K562 (cell line): ENCODE data around the gene API5. TPM values are rescaled to one million over a fixed set of nuclear protein-coding genes. Genes with fewer than 3 reads are reported as not detected.

Source experiments
- ADNP ChIP-seq: fragments of 200-800 bp; sonication (Bioruptor generic); IDR thresholded peaks from 2 replicates; pipeline ENCODE4 v1.6.1; 2016; ENCODE audit warnings: missing genetic modification characterization, missing compliant biosample characterization
- ARID1B ChIP-seq: fragments of 450-650 bp; IDR thresholded peaks from 2 replicates; pipeline ENCODE4 v1.6.1; 2016; ENCODE audit warnings: antibody characterized with exemption, mild to moderate bottlenecking, inconsistent platforms
- CBX2 ChIP-seq: fragments of 200-600 bp; sonication (generic); IDR thresholded peaks from one replicate; pipeline ENCODE4 v1.6.1; 2012; ENCODE audit warnings: mild to moderate bottlenecking, low read length, inconsistent platforms; ENCODE audit not compliant: insufficient read depth, poor library complexity, severe bottlenecking
- DIDO1 ChIP-seq: fragments of 450-650 bp; IDR thresholded peaks from 2 replicates; pipeline ENCODE4 v1.6.1; 2016; ENCODE audit warnings: low read depth, missing biosample characterization, missing genetic modification characterization
- ESRRB ChIP-seq: fragments of 250-450 bp; sonication (Bioruptor Pico); IDR thresholded peaks from 2 replicates; pipeline ENCODE4 v1.5.0; 2020; ENCODE audit warnings: mild to moderate bottlenecking, moderate library complexity, borderline replicate concordance
- FOXA3 ChIP-seq, 2 experiments: fragments of 450-650 bp in 1 of 2; sonication (generic) in 1 of 2; formaldehyde crosslinking; IDR thresholded peaks in 1 of 2; conservative IDR thresholded peaks in 1 of 2; 2 replicates each; pipeline versions ENCODE4 v1.4.0 to v1.8.0; 2020 to 2022; ENCODE audit warnings: mild to moderate bottlenecking in 2 of 2, missing genetic modification reagents in 1 of 2
- GATAD2A ChIP-seq: fragments of 450-650 bp; IDR thresholded peaks from 2 replicates; pipeline ENCODE4 v1.6.1; 2017
- HCFC1 ChIP-seq: IDR thresholded peaks from 2 replicates; pipeline ENCODE4 v1.6.1; 2012; ENCODE audit warnings: low read depth, low read length, improper control_type of control experiment
- HSF4 ChIP-seq: fragments of 250-450 bp; sonication (Bioruptor Pico); IDR thresholded peaks from 2 replicates; pipeline ENCODE4 v2.1.2; 2022; ENCODE audit warnings: mild to moderate bottlenecking, moderate library complexity, borderline replicate concordance
- KDM2B ChIP-seq: fragments of 250-450 bp; sonication (Bioruptor Pico); IDR thresholded peaks from 2 replicates; pipeline ENCODE4 v1.8.0; 2021; ENCODE audit warnings: mild to moderate bottlenecking, moderate library complexity
- KHSRP ChIP-seq: fragments of 450-650 bp; IDR thresholded peaks from 2 replicates; pipeline ENCODE4 v1.6.1; 2017
- KLF13 ChIP-seq: fragments of 450-650 bp; IDR thresholded peaks from 2 replicates; pipeline ENCODE4 v1.6.1; 2016; ENCODE audit warnings: missing genetic modification characterization, low read depth, mild to moderate bottlenecking, missing compliant biosample characterization, moderate library complexity, borderline replicate concordance
- L3MBTL2 ChIP-seq: fragments of 450-650 bp; IDR thresholded peaks from 2 replicates; pipeline ENCODE4 v1.6.1; 2016; ENCODE audit warnings: mild to moderate bottlenecking, moderate library complexity
- LCOR ChIP-seq: sonication (generic); formaldehyde crosslinking; IDR thresholded peaks from 2 replicates; pipeline ENCODE4 v1.8.0; 2022; ENCODE audit warnings: mild to moderate bottlenecking, missing genetic modification reagents
- MTA1 ChIP-seq: fragments of 450-650 bp; IDR thresholded peaks from 2 replicates; pipeline ENCODE4 v1.6.1; 2017; ENCODE audit warnings: borderline replicate concordance
- MTA3 ChIP-seq: fragments of 450-650 bp; formaldehyde crosslinking; IDR thresholded peaks from 2 replicates; pipeline ENCODE4 v1.6.1; 2017; ENCODE audit warnings: mild to moderate bottlenecking, borderline replicate concordance
- NFATC3 ChIP-seq: fragments of 450-650 bp; IDR thresholded peaks from 2 replicates; pipeline ENCODE4 v1.6.1; 2017; ENCODE audit warnings: mild to moderate bottlenecking
- PCBP2 ChIP-seq: fragments of 200-400 bp; formaldehyde crosslinking; IDR thresholded peaks from 2 replicates; pipeline ENCODE4 v1.6.1; 2018; ENCODE audit warnings: low read length, low read depth, mild to moderate bottlenecking, moderate library complexity; ENCODE audit not compliant: poor library complexity, severe bottlenecking
- POLR2B ChIP-seq: fragments of 450-650 bp; IDR thresholded peaks from 2 replicates; pipeline ENCODE4 v1.6.1; 2018; ENCODE audit warnings: low read depth; ENCODE audit not compliant: partially characterized antibody
- TCFL5 ChIP-seq: fragments of 250-450 bp; sonication (Bioruptor Pico); conservative IDR thresholded peaks from 2 replicates; pipeline ENCODE4 v1.6.1; 2021; ENCODE audit warnings: mild to moderate bottlenecking, moderate library complexity, matching md5 sums
- U2AF1 ChIP-seq: fragments of 200-400 bp; formaldehyde crosslinking; optimal IDR thresholded peaks from 2 replicates; pipeline ENCODE3; 2017; ENCODE audit warnings: mild to moderate bottlenecking, low read depth, low read length, moderate library complexity
- ZBTB1 ChIP-seq: sonication (generic); formaldehyde crosslinking; IDR thresholded peaks from 2 replicates; pipeline ENCODE4 v1.8.1; 2023; ENCODE audit warnings: missing genetic modification reagents, low read depth, mild to moderate bottlenecking, borderline replicate concordance
- ZEB2 ChIP-seq: fragments of 450-650 bp; IDR thresholded peaks from 2 replicates; pipeline ENCODE4 v1.6.1; 2016
- ZFP1 ChIP-seq: fragments of 450-650 bp; formaldehyde crosslinking; IDR thresholded peaks from 2 replicates; pipeline ENCODE4 v1.4.0; 2020; ENCODE audit warnings: mild to moderate bottlenecking, mixed read lengths
- ZNF124 ChIP-seq: sonication (generic); formaldehyde crosslinking; IDR thresholded peaks from 2 replicates; pipeline ENCODE4 v1.8.1; 2022; ENCODE audit warnings: missing genetic modification reagents
- ZNF699 ChIP-seq: fragments of 250-450 bp; sonication (Bioruptor Pico); IDR thresholded peaks from 2 replicates; pipeline ENCODE4 v1.8.0; 2021; ENCODE audit warnings: mild to moderate bottlenecking, moderate library complexity; ENCODE audit not compliant: insufficient replicate concordance
- ZNF764 ChIP-seq: fragments of 250-450 bp; sonication (Bioruptor Pico); IDR thresholded peaks from 2 replicates; pipeline ENCODE4 v1.4.0; 2020; ENCODE audit warnings: low read depth, mild to moderate bottlenecking, moderate library complexity
- ZNF780A ChIP-seq: fragments of 250-450 bp; sonication (Bioruptor Pico); IDR thresholded peaks from 2 replicates; pipeline ENCODE4 v1.5.0; 2021; ENCODE audit warnings: mild to moderate bottlenecking
- polyA plus RNA-seq, 8 experiments: library from polyadenylated mRNA; depleted of rRNA in 4 of 8; stranded (reverse) in 5 of 8; unstranded in 3 of 8; fragments of >200 nt; fragmentation: Nextera tagmentation in 2 of 8; fragmentation: Illumina TruSeq in 1 of 8; extraction: Ambion mirVana in 2 of 8; extraction: Trizol in 1 of 8; gene quantifications; 2 replicates each; pipeline versions ENCODE4 v1.2.1 to v1.2.3, GENCODE V29; 2011 to 2014; ENCODE audit warnings: inconsistent platforms in 1 of 8, missing spikeins in 1 of 8
- total RNA-seq, 7 experiments: library from RNA; depleted of rRNA in 6 of 7; stranded (reverse); fragments of >200 nt in 6 of 7; fragmentation: Illumina TruSeq in 2 of 7; extraction: Trizol in 2 of 7; gene quantifications; 2 replicates each; pipeline versions ENCODE4 v1.2.1 to v1.2.3, GENCODE V29; 2011 to 2021; ENCODE audit warnings: low replicate concordance in 1 of 7
- TF ChIP-seq, protein P1 (sequence below): fragments of 250-450 bp; sonication (Bioruptor Pico); IDR thresholded peaks from 2 replicates; pipeline ENCODE4 v1.8.0; 2022; ENCODE audit warnings: inconsistent platforms
- TF ChIP-seq, protein P2 (sequence below): fragments of 250-450 bp; sonication (Bioruptor Pico); IDR thresholded peaks from 2 replicates; pipeline ENCODE4 v1.5.0; 2021

API5 gene
- total and polyA plus RNA-seq, 9 of the 15 experiments (the other 6 are each of a cell fraction or from before 2014, with no cell fraction given): 59.8 to 146 (median 123) TPM

DNA sequence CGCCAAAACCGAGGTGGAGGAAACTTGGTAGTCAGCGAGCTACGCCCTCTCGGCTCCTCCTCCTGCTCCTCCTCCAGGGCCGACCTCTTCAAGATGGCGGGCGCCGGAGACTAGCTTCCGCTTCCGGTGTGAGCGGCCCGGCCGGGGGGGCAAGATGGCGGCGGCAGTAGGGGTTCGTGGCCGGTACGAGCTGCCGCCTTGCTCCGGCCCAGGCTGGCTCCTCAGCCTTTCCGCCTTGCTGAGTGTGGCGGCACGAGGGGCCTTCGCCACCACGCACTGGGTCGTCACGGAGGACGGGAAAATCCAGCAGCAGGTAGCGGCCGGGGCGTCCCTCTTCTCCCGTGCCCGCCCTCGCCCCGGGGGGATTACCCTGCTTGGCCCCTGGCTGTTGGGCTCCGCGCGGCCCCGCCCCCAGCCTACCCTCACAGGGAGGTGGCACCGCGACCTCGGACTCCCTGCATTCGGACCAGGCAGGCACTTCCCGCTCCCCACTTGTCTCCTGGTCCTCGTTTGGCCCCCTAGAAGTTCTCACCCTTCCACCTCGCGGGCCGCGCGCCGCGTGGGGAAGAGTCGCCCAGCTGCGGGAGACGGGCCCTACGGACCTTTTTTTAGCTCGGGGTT lies 47.1 kb downstream of the API5 start, which contains the start of gene TTC17 (continued):
- no peak for TF ChIP-seq ZNF764
- TF ChIP-seq, protein P1, sequence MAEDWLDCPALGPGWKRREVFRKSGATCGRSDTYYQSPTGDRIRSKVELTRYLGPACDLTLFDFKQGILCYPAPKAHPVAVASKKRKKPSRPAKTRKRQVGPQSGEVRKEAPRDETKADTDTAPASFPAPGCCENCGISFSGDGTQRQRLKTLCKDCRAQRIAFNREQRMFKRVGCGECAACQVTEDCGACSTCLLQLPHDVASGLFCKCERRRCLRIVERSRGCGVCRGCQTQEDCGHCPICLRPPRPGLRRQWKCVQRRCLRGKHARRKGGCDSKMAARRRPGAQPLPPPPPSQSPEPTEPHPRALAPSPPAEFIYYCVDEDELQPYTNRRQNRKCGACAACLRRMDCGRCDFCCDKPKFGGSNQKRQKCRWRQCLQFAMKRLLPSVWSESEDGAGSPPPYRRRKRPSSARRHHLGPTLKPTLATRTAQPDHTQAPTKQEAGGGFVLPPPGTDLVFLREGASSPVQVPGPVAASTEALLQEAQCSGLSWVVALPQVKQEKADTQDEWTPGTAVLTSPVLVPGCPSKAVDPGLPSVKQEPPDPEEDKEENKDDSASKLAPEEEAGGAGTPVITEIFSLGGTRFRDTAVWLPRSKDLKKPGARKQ (CRISPR knock-in tag): no peak
- TF ChIP-seq HSF4: no peak
- no peak for TF ChIP-seq FOXA3 (CRISPR knock-in tag; conservative IDR thresholded peaks at IDR 0.05 in 1 of 2, IDR thresholded peaks at IDR 0.05 in 1 of 2)
- no peak for TF ChIP-seq ZEB2
- no peak for TF ChIP-seq ESRRB (CRISPR knock-in tag)
- no peak for TF ChIP-seq KDM2B
- peak; percentile 87; the same call in 1 of the 2 replicates for TF ChIP-seq LCOR (CRISPR knock-in tag)
- no peak for TF ChIP-seq CBX2
- TF ChIP-seq HCFC1: peak; percentile 82
- TF ChIP-seq TCFL5: no peak
- TF ChIP-seq ARID1B: no peak
- TF ChIP-seq PCBP2: no peak
- no peak for TF ChIP-seq NFATC3
- TF ChIP-seq U2AF1: peak; percentile 65
- no peak for TF ChIP-seq KHSRP
- TF ChIP-seq ZFP1: no peak
- no peak for TF ChIP-seq ZNF124 (CRISPR knock-in tag)
- peak; percentile 18; the same call in 1 of the 2 replicates for TF ChIP-seq ZBTB1 (CRISPR knock-in tag)
- TF ChIP-seq MTA3: peak; percentile 85; the same call in 1 of the 2 replicates
- TF ChIP-seq, protein P2, sequence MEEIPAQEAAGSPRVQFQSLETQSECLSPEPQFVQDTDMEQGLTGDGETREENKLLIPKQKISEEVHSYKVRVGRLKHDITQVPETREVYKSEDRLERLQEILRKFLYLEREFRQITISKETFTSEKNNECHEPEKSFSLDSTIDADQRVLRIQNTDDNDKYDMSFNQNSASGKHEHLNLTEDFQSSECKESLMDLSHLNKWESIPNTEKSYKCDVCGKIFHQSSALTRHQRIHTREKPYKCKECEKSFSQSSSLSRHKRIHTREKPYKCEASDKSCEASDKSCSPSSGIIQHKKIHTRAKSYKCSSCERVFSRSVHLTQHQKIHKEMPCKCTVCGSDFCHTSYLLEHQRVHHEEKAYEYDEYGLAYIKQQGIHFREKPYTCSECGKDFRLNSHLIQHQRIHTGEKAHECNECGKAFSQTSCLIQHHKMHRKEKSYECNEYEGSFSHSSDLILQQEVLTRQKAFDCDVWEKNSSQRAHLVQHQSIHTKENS (CRISPR knock-in tag): no peak
- no peak for TF ChIP-seq MTA1
- TF ChIP-seq POLR2B: peak; percentile 86
- no peak for TF ChIP-seq ZNF780A (CRISPR knock-in tag)
- no peak for TF ChIP-seq GATAD2A
- no peak for TF ChIP-seq ZNF699 (CRISPR knock-in tag)
- TF ChIP-seq DIDO1 (tag): peak; percentile 87
- no peak for TF ChIP-seq L3MBTL2
- peak; percentile 13; the same call in 1 of the 2 replicates for TF ChIP-seq KLF13 (tag)
- TF ChIP-seq ADNP: no peak
